CD4-positive, alpha-beta T cell treated with Interferon gamma for 1 hour (primary cell): Measurements from ENCODE around the gene PARM1.

Experiments used
- DNase-seq: peaks from one replicate; pipeline ENCODE4 v3.0.0-alpha.2; 2020

PARM1 gene

GRCh38 chr4:74932832-74933561, at the start of gene PARM1:
TSS of gene PARM1 (plus strand) at chr4:74933116. CDS start at chr4:74933328, 212 bp downstream.
- DNase-seq, result peak; percentile 73

- no peak for DNase-seq
These were observed 48.6 kb upstream of the PARM1 start for GRCh38 chr4:74884266-74884665.

GRCh38 chr4:74886484-74886883, 46.4 kb upstream of the PARM1 start:
- DNase-seq, result no peak

GRCh38 chr4:74890341-74890740, 42.6 kb upstream of the PARM1 start:
- no peak for DNase-seq

- no peak for DNase-seq
These were observed 41.9 kb upstream of the PARM1 start for GRCh38 chr4:74891037-74891436.

GRCh38 chr4:74893171-74893570, 39.7 kb upstream of the PARM1 start:
- no peak for DNase-seq

- no peak for DNase-seq
These were observed 36.3 kb upstream of the PARM1 start for GRCh38 chr4:74896595-74896994.

- no peak for DNase-seq
These were observed 35.5 kb upstream of the PARM1 start for GRCh38 chr4:74897386-74897785.

- DNase-seq, result no peak
These were observed 32.1 kb upstream of the PARM1 start for GRCh38 chr4:74900862-74901261.

GRCh38 chr4:74904509-74905065, 28.3 kb upstream of the PARM1 start:
- DNase-seq, result no peak

GRCh38 chr4:74906771-74907170, 26.1 kb upstream of the PARM1 start:
- DNase-seq, result no peak

- no peak for DNase-seq
These were observed 13.1 kb upstream of the PARM1 start for GRCh38 chr4:74919783-74920182.

GRCh38 chr4:74920704-74921103, 12.2 kb upstream of the PARM1 start:
- DNase-seq, result no peak

- no peak for DNase-seq
These were observed 11.4 kb upstream of the PARM1 start for GRCh38 chr4:74921490-74921889.

GRCh38 chr4:74926007-74926406, 6.9 kb upstream of the PARM1 start:
- DNase-seq, result no peak

- DNase-seq, result no peak
These were observed 2.8 kb upstream of the PARM1 start for GRCh38 chr4:74930162-74930561.

- DNase-seq, result no peak
These were observed 1.5 kb upstream of the PARM1 start for GRCh38 chr4:74931376-74931775.

- no peak for DNase-seq
These were observed 906 bp upstream of the PARM1 start for GRCh38 chr4:74932010-74932409.

- DNase-seq, result no peak
These were observed 673 bp downstream of the PARM1 start for GRCh38 chr4:74933562-74934015.

GRCh38 chr4:74934016-74934831, 1.3 kb downstream of the PARM1 start:
- DNase-seq, result no peak

GRCh38 chr4:74934888-74935287, 2.0 kb downstream of the PARM1 start:
- no peak for DNase-seq

- DNase-seq, result no peak
These were observed 8.2 kb downstream of the PARM1 start for GRCh38 chr4:74941123-74941522.

- DNase-seq, result no peak
These were observed 9.5 kb downstream of the PARM1 start for GRCh38 chr4:74942251-74942917.

GRCh38 chr4:74942918-74943253, 10.0 kb downstream of the PARM1 start:
- DNase-seq, result no peak
